ENCODE data around the gene ISYNA1.

Gene ISYNA1

DNA sequence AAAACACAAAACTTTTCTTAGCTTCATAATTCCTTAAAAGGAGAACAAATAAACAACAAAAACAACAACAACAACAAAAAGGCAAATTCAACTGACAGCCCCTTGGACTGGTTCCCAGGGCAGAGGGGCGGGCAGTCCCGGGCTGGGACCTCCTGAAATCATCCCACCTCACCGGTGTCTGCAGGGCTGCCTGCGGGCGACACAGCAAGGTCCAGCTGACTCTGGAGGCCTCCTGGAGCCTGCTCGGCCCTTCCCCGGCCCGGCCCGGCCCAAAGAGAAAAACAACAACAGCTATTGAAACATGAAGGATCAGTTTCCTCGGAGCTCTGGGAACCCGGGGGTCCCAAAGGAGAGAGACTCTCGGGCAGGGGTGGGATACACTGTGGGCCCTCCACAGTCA lies 5.0 kb upstream of the ISYNA1 start:
- no peak for DNase-seq

DNA sequence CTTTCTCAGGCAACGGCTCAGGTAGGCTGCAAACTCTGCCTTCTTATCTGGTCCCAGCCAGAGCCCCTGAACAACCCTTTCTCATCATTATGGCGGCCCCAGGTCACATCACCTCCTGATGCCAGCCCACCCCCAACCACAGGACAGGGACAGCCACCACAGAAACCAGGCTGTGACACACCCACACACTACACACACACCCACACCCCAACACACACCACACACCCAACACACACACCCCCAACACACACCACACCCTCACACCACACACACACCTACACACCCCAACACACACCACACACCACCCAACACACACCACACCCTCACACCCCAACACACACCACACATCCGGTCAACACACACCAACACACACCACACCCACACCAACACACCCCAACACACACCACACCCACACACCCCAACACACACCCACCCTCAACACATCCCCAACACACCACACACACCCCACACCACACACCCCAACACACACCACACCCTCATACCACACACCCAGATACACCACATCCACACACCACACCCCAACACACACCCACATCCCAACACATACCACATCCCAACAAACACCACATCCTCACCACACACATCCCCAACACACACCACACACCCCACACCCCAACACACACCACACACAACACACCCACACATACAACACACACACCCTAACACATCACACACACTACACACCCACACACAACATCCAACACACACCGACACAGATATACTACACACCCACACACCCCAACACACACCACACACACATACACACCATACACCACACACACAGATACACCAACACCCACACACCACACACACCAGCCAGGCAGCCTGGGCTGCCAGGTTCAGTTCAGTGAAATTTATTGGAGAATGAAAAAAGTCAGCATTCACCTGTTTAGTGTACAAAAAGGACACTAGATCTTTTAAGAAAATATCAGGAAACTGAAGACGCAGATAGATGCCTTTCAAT lies 4.2 kb upstream of the ISYNA1 start:
- no peak for DNase-seq

DNA sequence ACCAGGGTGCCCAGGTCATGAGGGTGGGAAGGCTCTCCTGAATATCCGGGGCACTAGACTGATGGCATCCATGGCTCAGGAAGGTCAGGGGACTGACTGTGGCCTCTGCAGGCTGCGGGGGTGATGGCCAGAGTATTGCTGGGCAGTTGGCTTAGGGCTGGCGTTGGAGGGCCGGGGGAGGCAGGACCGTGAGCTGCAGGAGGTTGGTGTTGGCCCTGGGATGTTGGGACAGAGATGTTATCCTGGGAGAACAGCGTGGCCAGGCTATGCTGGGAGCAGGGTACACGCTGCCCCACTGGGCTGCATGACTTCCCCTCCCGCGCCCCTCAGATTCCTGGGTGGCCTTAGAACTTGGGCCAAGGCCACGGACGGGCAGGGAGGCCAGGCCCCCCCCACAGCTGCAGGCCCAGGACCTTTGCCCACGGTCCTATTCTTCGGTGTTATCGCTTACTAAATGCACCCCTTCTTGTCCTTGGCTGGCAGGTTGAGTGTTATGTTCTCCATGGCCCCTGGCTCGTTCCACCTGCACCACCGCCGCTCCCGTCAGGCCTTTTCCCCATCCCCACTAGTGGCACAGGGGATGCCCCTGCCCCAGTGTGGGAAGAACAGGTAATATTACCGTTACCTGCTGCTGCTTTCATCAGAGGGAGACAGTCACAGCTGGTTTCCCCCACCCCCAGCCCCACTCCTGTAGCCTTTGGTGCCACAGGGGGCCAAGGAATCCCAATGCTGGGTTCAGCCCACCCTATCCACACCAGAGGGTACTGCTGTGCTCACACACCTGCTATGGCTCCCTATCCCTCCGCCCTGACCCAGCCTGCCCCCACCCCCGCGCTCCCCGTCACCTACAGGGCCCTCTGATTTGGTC lies 3.2 kb upstream of the ISYNA1 start:
- no peak for DNase-seq

DNA sequence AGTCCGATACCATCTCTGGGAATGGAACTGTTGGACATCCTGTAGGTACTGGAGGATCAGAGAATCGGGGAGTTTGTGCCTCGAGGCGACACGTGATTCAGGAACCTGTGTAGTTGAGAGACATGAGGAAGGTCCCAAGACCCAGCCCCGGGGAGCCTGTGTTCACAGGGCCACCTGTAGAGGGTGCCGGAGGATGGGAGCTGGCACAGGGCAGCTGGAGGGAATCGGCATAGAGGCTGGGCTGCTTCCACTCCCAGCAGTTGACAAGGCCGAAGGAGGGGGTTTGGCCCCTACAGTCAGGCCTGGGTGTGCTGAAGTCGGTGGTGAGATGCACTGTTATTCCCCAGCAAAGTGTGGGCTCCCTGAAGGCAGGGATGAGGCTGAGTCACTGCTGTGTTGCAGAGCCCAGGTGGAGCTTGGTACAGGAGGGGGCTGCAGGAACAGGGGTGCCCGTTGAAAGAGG lies 2.5 kb upstream of the ISYNA1 start:
- peak; percentile 28 to 74 for DNase-seq

DNA sequence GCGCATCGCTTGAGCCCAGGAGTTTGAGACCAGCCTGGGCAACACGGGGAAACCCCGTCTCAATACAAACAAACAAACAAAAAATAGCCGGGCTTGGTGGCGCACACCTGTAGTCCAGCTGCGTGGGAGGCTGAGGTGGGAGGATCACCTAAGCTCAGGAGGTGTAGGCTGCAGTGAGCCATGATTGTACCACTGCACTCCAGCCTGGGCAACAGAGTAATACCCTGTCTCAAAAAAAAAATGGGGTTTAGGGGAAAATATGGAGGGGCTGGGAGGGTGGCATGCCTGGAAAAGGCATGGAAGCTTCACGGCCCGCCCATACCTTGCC lies 1.9 kb upstream of the ISYNA1 start:
- no peak for DNase-seq

DNA sequence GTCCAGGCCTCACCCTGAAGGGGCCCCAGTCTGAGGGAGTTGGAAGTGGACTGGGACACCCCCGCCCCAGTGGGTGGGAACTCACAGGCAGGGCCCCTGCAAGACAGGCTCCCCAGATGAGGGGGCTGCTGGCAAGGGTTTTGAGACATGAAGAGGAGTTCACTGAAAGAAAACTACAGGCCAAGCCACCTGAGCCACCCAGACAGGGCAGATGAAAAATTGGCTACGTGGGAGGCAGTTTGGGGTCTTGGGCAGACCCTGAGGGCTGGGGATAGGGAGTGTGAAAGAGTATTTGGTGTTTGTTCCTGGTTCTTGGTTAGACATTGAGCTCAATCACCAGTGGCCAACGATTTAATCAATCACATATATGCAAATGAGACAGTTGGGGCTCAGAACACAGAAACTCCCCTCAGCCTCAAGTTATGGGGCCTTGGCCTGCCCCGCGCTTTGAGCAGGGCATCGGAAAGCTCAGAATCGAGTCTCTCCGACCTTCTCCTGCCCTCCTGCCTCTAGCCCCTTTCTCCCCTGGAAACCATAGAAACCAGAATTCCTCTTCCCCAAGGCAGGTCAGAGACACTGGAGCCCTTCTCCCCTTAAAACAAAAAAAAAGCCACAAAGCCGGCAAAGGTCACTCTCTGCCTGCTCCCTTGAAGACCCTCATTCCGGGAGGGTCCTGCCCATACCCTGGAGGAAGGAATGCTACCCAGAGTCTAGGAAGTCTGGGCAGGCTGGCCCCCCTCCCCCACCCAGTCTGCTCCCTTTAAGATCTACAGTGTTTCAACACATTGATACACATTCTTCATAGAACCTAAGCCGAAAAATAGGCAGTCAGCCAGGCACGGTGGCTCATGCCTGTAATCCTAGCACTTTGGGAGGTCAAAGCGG lies 1.3 kb upstream of the ISYNA1 start:
- peak; percentile 87 to 91 for DNase-seq

DNA sequence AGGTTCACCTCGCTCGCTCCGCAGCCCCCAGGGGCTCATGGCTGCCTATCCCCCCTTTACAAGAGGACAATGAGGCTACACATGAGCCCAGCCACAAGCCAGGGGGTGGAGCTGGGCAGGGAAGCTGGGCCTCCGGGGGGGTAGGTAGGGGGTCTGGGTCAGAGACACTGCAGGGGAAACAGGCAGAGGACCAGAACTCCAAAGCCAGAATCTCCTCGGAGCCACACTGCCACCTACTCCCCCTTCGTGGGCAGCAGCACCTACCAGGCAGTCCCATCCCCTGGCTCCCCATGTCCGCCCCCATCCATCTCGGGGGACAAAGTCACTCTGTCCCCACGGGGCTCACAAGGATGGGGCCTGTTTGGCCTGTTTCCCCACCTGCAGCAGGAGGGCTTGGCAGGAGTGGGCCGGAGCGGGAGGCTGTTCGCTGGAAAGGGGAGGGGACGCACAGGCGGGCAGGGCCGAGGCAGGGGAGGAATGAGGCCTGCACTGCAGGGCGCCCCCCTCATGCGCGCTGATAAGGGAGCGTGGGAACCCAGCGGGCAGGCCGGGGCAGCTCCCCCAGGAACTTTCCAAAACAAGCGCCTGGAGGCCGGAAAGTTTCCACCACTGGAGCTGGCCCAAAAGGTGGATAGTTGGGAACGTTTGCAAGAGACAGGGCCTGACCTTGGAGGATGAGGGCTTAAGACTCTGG lies 545 bp upstream of the ISYNA1 start:
- no peak for DNase-seq

DNA sequence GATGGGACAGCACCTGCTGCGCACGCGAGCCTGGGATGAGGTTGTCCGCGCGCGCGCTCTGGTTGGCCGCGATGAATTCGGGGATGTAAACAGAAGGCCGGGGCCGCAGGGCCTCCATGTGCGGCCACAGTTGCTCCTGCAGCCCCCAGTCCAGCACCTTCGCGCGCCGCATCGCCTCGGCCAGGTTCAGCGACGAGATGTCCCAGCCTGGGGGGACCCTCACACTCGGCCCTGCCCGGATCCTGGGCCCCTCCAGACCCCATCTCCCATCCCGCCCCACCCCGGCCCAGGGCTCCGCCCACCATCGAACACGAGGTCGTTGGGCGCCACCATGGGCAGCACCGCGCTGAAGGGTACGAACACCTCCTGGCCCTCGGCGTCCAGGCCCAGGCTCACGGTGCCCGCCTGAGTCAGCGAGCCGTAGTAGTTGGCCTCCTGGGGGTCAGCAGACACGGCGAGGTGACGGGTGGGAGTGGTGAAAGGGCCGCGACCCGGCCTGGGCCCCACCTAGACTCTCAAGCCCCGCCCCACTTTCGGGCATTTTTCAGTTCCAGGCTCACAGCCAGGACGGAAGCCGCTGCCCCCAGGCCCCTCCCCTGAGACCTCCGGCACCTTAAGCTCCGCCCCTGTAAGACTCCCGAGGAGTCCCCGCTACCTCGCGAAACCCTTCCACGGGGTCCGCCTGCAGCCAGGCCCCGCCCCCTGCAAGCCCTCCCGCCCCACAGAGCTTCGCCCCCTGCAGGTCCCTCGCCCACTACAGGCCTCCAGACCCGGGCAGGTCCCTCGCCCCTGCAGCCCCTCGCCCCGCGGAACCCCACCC lies 1.1 kb downstream of the ISYNA1 start:
- peak; percentile 39 to 62 for DNase-seq

DNA sequence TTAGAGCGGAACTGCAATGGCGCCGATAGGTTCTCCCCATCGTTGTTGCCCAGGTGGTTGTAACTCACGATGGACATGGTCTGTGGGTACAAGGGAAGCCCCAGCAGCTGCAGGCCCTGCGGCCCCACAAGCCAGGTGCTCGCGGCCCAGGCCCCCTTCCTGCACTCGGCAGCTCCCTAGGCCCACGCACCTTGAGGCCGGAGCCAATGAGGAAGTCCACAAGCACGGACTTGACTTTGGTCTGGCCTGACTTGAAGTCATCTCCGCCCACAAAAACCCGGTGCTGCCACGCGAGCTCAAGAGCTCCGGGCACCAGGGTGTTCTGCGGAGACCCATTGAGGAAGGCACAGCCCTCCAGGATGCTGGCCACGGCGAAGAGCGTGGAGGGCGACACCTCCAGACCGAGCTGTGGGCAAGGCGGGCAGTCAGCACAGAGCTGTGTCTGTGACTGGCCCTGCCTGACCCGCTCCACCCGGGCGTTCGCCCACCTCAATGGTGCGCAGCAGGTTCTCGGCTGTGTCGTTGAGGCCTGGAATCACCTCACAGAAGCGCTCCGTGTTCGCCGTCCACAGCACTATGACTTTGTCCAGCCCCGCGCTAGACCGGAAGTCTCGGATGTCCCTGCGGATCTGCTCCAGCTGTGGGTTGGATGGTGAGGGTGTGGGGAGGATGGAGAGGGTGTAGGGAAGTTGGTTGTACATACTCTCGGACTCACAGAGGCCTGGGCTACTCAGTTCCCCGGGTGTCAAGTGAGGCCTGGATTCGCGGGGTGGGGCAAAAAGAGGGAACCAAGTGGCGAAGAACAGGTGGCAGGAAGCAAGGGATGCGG lies 1.9 kb downstream of the ISYNA1 start:
- DNase-seq, result no peak

DNA sequence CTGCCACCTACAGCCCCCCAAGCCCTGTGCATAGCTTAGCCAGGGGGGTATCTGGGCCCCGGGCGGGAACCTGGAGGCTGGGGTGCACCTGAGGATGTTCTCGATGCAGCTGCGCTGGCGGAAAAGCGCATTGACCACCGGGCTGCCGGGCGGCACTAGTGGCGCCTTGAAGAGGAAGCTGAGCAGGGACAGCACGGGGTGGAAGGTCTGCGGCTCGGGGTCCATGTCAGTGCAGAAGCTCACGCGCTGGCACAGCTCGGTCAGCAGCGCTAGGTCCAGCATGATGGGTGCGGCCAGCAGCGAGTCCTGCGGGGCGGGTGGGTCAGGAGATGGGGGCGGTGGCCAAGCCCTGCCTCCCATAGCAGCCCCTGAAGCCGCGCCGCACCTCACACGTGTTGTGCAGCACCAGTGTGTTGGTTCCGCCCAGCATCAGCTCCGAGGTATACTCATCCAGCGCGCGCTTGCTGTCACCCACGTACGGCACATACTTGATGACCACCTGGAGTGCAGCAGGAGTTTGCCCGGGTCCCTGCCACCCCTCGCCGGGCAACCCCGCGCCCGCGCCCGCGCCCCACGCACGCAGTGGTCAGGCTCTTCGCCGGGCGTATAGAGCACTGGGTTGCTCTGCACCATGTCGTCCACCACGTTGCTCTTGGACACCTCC lies 2.6 kb downstream of the ISYNA1 start:
- DNase-seq, result no peak

DNA sequence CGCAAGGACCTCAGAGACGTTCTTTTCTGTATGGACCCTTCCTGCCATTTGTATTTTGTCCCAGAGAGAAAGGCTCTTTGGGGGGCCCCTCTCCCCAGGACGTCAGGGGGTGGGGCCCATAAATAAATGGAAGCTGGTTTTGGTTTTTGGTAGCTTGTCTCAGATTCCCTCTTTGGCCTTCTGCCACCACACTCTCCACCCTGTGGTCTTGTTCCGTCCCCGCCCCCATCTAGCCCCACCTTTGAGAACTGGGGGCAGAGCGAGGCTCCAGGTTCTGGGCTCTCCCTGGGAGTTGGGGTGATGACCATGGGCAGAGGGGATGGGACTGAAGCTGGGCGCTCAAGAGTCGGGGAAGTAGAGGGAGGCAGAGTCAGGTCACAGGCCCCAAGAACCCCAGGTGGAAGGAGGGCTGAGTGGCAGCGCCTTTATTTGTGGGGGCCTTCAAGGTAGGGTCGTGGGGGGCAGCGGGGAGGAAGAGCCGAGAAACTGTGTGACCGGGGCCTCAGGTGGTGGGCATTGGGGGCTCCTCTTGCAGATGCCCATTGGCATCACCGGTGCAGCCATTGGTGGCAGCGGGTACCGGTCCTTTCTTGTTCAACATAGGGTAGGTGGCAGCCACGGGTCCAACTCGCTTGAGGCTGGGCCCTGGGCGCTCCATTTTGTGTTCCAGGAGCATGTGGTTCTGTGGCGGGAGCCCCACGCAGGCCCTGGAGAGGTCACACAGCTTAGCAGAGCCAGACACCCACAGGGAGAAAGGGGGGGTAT lies 3.3 kb downstream of the ISYNA1 start:
- DNase-seq, result no peak

DNA sequence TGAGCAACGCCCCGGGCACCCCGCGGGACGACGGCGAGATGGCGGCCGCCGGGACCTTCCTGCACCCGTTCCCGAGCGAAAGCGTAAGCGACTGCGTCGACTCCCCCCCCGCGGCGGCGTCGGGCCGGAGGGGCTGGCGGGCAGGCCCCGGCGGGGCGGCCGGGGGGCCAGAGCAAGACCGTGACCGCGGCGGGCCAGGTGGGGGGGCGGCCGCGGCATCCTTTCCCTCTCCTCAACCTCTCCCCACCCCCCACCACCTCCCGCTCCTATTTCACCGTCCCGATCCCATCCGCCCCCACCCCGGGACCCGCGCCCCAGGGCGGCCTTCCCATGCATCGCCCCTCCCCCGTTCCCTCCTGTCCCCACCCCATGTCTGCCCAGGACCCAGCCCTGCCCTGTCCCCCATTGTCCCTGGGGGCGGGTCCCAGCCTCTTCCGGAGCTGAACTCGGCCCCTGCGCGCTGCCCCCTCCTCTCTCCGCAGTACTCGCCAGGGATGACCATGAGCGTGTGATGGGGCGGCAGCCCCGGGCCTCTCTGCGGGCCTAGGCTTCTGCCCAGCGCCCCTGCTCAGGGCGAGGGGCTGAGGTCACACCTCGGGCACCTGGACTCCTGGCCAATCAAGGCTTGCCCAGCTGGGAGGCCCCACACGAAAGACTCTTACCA lies 4.1 kb downstream of the ISYNA1 start:
- no peak for DNase-seq

DNA sequence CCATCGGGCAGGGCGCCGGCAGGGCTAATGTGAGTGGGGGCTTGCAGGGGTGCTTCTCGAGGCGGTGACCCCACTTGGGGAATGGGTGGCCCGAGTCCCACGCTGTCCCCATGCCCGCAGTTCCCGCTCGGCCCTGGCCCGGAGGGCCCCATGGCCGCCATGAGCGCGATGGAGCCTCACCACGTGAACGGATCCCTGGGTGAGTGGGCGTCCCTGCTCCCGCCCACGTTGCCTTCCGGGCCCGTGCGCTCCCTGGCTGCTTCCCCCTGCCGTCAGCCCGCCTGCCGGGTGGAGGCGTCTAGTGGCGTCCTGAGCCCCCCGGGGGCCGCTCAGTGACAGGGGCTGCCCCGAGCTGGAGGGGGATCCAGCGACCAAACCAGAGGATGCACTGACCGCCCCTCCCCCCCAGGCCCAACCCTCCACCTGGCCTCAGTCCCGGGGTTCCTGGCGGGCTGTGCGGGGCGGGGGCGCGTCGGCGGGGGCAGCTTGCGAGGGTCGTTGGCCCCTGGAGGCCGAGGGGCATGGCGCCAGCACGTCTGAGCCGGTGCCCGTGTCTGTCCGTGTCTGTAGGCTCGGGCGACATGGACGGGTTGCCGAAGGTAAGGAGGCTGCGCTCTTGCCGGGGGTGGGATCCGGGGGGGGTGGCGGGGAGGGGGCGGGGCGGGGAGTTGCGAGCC lies 4.8 kb downstream of the ISYNA1 start:
- no peak for DNase-seq

DNA sequence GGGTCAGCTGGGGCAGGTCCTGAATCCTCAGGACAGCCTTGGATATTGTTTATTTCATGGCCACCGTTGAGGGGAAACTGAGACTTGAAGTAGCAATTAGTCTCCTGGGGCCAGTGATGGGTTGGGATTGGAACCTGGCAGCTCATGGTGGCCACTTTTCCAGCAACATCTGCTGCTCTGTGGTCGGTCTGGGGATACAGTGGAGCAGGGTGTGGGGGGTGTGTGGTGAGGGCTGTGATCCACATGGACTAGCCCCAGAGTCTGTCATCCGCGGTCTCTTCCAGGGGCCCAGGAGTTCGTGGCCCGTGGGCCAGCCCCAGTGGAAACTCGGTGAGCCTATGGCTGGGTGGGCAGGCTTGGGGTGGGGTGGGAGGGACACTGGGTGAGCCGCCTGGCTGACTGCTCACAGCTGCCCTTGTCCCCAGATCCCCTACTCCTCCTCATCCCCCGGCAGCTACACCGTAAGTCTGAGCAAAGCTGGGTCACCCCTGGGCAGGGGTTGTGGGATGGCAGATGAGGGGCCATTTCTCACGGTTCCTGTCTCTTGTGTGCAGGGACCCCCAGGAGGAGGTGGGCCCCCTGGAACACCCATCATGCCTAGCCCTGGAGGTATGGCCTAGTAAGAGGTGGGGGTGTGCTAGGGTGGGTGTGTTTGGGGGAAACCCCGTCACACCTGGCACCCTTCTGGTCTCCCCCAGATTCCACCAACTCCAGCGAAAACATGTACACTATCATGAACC lies 5.5 kb downstream of the ISYNA1 start:
- no peak for DNase-seq

DNA sequence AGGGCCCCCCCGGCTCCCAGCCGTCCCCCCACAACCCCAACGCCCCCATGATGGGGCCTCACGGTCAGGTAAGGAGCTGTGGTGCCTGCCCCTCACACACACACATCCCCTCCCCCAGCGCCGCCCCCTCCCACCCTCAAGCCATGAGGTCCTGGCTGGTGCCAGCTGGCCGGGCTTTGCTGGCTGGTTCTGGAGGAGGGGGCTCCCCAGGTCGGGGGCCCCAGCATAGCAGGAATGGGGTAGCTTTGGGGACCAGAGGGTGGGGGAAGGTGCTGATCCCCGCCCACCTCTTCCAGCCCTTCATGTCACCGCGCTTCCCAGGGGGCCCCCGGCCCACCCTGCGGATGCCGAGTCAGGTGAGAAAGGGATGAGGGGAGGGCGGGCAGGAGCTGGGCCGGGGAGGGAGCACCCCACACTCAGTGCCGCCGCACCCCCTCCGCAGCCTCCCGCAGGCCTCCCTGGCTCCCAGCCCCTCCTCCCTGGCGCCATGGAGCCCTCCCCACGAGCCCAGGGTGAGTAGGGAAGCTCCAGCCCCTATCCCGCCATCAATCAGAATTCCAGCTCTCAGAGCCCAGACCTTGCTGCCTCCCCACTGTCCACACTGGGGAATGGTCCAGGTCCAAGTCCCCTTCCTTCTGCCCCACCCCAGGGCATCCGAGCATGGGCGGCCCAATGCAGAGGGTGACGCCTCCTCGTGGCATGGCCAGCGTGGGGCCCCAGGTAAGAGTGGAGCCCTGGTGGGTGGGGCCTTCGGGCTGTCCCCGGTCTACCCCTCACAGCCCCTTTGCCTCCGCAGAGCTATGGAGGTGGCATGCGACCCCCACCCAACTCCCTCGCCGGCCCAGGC lies 6.4 kb downstream of the ISYNA1 start:
- DNase-seq, result no peak
